DMS79 (cell line): ENCODE data around the gene VAV2.
A peak's percentile ranks its signal among the peaks of the same experiment; 100 is the strongest.

Source experiments
- DNase-seq: peaks from one replicate; lab custom pipeline; 2025; lab: John Stamatoyannopoulos, UW

VAV2 gene

GRCh38 chr9:133874060-133874657 lies 118.0 kb downstream of the VAV2 start:
- DNase-seq = peak; percentile 74

GRCh38 chr9:133873461-133873891 lies 118.6 kb downstream of the VAV2 start:
- no peak for DNase-seq

- no peak for DNase-seq
Observed at GRCh38 chr9:133873009-133873408, 119.1 kb downstream of the VAV2 start.

- no peak for DNase-seq
Observed at GRCh38 chr9:133870598-133871595, 121.2 kb downstream of the VAV2 start.

- DNase-seq = no peak
Observed at GRCh38 chr9:133869674-133870405, 122.3 kb downstream of the VAV2 start.

- DNase-seq = no peak
Observed at GRCh38 chr9:133868203-133868602, 123.9 kb downstream of the VAV2 start.

GRCh38 chr9:133866946-133867345 lies 125.2 kb downstream of the VAV2 start:
- no peak for DNase-seq

GRCh38 chr9:133864011-133864410 lies 128.1 kb downstream of the VAV2 start:
- no peak for DNase-seq

GRCh38 chr9:133863257-133863592 lies 128.9 kb downstream of the VAV2 start:
- no peak for DNase-seq

- DNase-seq = no peak
Observed at GRCh38 chr9:133862585-133863256, 129.4 kb downstream of the VAV2 start.

- no peak for DNase-seq
Observed at GRCh38 chr9:133861692-133862091, 130.4 kb downstream of the VAV2 start.

GRCh38 chr9:133861086-133861485 lies 131.0 kb downstream of the VAV2 start:
- no peak for DNase-seq

GRCh38 chr9:133858771-133859170 lies 133.4 kb downstream of the VAV2 start:
- no peak for DNase-seq

- DNase-seq = no peak
Observed at GRCh38 chr9:133857639-133858038, 134.5 kb downstream of the VAV2 start.

- DNase-seq = no peak
Observed at GRCh38 chr9:133856798-133857197, 135.3 kb downstream of the VAV2 start.

- DNase-seq = no peak
Observed at GRCh38 chr9:133855802-133856521, 136.2 kb downstream of the VAV2 start.

GRCh38 chr9:133855371-133855770 lies 136.8 kb downstream of the VAV2 start:
- DNase-seq = no peak

GRCh38 chr9:133854765-133855164 lies 137.4 kb downstream of the VAV2 start:
- no peak for DNase-seq

- no peak for DNase-seq
Observed at GRCh38 chr9:133854048-133854447, 138.1 kb downstream of the VAV2 start.

GRCh38 chr9:133853331-133853730 lies 138.8 kb downstream of the VAV2 start:
- DNase-seq = no peak

- DNase-seq = no peak
Observed at GRCh38 chr9:133852431-133852830, 139.7 kb downstream of the VAV2 start.
